ENCODE data around the gene UBTD2.

UBTD2 gene

DNA sequence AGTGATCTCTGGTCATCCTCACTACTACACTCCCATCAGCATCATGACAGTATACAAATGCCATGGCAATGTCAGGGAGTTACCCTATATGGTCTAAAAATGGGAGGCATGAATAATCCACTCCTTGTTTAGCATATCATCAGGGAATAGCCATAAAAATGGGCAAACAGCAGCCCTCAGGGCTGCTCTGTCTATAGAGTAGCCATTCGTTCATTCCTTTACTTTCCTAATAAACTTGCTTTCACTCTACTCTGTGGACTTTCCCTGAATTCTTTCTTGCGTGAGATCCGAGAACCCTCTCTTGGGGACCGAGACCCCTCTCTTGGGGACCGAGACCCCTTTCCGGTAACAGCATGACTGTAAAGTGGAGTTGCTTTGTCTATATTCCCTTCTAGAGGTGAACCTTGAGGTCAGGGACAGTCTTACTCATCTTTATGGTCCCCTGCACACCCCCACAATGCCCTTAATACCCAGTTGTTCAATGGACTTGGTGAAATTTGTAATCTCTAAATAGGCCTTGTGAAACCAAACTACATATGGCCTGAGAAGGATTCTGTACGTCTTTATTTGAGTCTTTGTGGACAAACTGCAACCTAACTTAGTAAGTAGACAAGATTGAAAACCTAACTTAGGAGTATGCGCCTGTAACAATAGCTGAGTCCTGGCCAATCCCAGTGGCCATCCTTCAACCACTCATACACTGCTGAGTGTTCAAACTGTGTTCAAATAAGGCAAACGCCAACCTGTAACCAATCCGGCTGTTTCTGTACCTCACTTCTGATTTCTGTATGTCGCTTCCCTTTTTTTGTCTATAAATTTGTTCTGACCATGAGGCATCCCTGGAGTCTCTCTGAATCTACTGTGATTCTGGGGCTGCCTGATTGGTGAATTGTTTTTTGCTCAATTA is 32.3 kb upstream of the UBTD2 start:
- Histone ChIP-seq H3K4me1 (ENCODE audit: control insufficient read depth in 2 of 2, insufficient read depth in 1 of 2, low read depth in 1 of 2, low read length in 2 of 2) (no peaks in the 10 kb centered on the region), H3K9me3 (replicated peaks in 1 of 2; ENCODE audit: control insufficient read depth in 2 of 2, insufficient read depth in 1 of 2, low read depth in 1 of 2, low read length in 2 of 2) (no peaks in the 10 kb centered on the region), H3K27ac (replicated peaks; ENCODE audit: low read length) (no peak overlapping the region), H2BK15ac (ENCODE audit: low read length) (no peak overlapping the region), H3K18ac (ENCODE audit: low read length) (no peak overlapping the region), H2BK5ac (ENCODE audit: low read length) (no peak overlapping the region), H3K79me1 (ENCODE audit: low read depth, low read length) (peaks cover 2% of the 10 kb centered on the region), H2AFZ (ENCODE audit: low read length) (peak overlapping the region; percentile 53), H3K9ac (ENCODE audit: low read depth, low read length, poor library complexity) (no peak overlapping the region), H3K4me2 (ENCODE audit: insufficient read depth, low read length, poor library complexity, severe bottlenecking) (no peak overlapping the region), H3K4me3 (ENCODE audit: low read length in 2 of 2) (no peak overlapping the region), H3K14ac (ENCODE audit: low read length) (no peak overlapping the region), H3K23ac (ENCODE audit: low read depth, low read length, poor library complexity) (no peak overlapping the region), H3K4ac (ENCODE audit: low read length) (no peak overlapping the region), H3K36me3 (replicated peaks in 1 of 2; ENCODE audit: control insufficient read depth in 2 of 2, insufficient read depth in 2 of 2, low read length in 2 of 2) (no peaks in the 10 kb centered on the region), H2BK120ac (ENCODE audit: low read depth, low read length) (no peak overlapping the region), H2AK5ac (ENCODE audit: low read depth, low read length) (no peak overlapping the region), H4K91ac (ENCODE audit: low read depth, low read length, poor library complexity) (no peak overlapping the region), H4K8ac (ENCODE audit: low read depth, low read length) (no peak overlapping the region), H2BK12ac (ENCODE audit: low read length) (no peak overlapping the region), H3K27me3 (ENCODE audit: control insufficient read depth in 3 of 3, insufficient read depth in 3 of 3, low read depth in 1 of 3, low read length in 3 of 3) (no peaks in the 10 kb centered on the region)
- DNase-seq (ENCODE audit: low spot score), result no peak
- no CpG with 5 or more reads among the region's 11 CpGs for WGBS, 2 donors (ENCODE audit: extremely low coverage in 2 of 2, insufficient read length in 2 of 2, insufficient replicate concordance in 1 of 2)

DNA sequence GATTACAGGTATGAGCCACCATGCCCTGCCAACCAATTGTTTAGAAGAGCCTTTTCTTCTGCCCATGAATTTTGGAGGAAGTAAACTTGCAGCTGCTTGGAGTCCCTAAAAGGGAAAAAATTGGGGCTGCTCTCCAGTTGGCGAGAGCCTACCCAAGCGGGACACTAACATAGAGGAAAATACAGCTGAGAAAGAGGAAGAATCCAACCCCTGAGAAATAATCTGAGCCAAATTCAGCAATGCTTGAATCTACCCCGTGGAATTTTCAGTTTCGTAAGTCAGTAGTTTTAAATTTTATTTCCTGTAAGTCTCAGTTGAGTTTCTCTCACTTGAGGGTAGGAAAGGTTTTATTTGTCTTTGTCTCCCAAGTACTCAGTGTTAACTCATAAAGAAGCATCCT is 30.4 kb upstream of the UBTD2 start:
- no CpG with 5 or more reads among the region's 4 CpGs for whole genome bisulfite sequencing, 2 donors (ENCODE audit: extremely low coverage in 2 of 2, insufficient read length in 2 of 2, insufficient replicate concordance in 1 of 2)
- Histone ChIP-seq H2BK15ac (ENCODE audit: low read length) (no peak overlapping the region), H3K27ac (replicated peaks; ENCODE audit: low read length) (no peak overlapping the region), H2AK5ac (ENCODE audit: low read depth, low read length) (no peak overlapping the region), H4K8ac (ENCODE audit: low read depth, low read length) (no peak overlapping the region), H3K4me1 (ENCODE audit: control insufficient read depth in 2 of 2, insufficient read depth in 1 of 2, low read depth in 1 of 2, low read length in 2 of 2) (no peaks in the 10 kb centered on the region), H3K18ac (ENCODE audit: low read length) (no peak overlapping the region), H3K9me3 (replicated peaks in 1 of 2; ENCODE audit: control insufficient read depth in 2 of 2, insufficient read depth in 1 of 2, low read depth in 1 of 2, low read length in 2 of 2) (no peaks in the 10 kb centered on the region), H3K4ac (ENCODE audit: low read length) (no peak overlapping the region), H3K79me1 (ENCODE audit: low read depth, low read length) (no peaks in the 10 kb centered on the region), H3K9ac (ENCODE audit: low read depth, low read length, poor library complexity) (no peak overlapping the region), H3K23ac (ENCODE audit: low read depth, low read length, poor library complexity) (no peak overlapping the region), H2BK12ac (ENCODE audit: low read length) (no peak overlapping the region), H3K4me2 (ENCODE audit: insufficient read depth, low read length, poor library complexity, severe bottlenecking) (no peak overlapping the region), H3K14ac (ENCODE audit: low read length) (no peak overlapping the region), H2BK5ac (ENCODE audit: low read length) (no peak overlapping the region), H2BK120ac (ENCODE audit: low read depth, low read length) (no peak overlapping the region), H4K91ac (ENCODE audit: low read depth, low read length, poor library complexity) (no peak overlapping the region), H3K36me3 (replicated peaks in 1 of 2; ENCODE audit: control insufficient read depth in 2 of 2, insufficient read depth in 2 of 2, low read length in 2 of 2) (no peaks in the 10 kb centered on the region), H2AFZ (ENCODE audit: low read length) (no peak overlapping the region), H3K27me3 (ENCODE audit: control insufficient read depth in 3 of 3, insufficient read depth in 3 of 3, low read depth in 1 of 3, low read length in 3 of 3) (no peaks in the 10 kb centered on the region), H3K4me3 (ENCODE audit: low read length in 2 of 2) (no peak overlapping the region)
- no peak for DNase-seq (ENCODE audit: low spot score)

DNA sequence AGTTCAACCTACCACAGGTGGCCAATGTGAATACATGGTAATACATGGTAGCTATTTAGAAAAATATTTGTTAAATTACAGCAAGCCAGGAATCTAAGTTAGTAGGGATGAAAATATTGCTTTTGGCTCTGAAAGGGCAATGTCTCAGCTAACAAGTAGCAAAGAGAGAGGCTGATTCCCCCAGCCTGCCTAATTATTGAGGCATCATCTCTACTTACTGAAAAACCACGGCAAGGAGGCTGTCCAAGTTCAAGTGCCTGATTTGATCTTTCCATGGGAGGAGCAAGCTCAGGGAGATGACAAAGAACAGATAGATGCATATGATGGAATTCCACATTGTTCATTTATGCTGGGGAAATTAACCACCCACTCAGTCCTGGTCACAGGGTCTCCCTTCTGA is 28.7 kb upstream of the UBTD2 start:
- Histone ChIP-seq H3K4me2 (ENCODE audit: insufficient read depth, low read length, poor library complexity, severe bottlenecking) (no peak overlapping the region), H2BK120ac (ENCODE audit: low read depth, low read length) (no peak overlapping the region), H3K4me3 (ENCODE audit: low read length in 2 of 2) (no peak overlapping the region), H3K36me3 (replicated peaks in 1 of 2; ENCODE audit: control insufficient read depth in 2 of 2, insufficient read depth in 2 of 2, low read length in 2 of 2) (no peaks in the 10 kb centered on the region), H3K14ac (ENCODE audit: low read length) (no peak overlapping the region), H4K8ac (ENCODE audit: low read depth, low read length) (no peak overlapping the region), H2AFZ (ENCODE audit: low read length) (no peak overlapping the region), H4K91ac (ENCODE audit: low read depth, low read length, poor library complexity) (no peak overlapping the region), H2BK12ac (ENCODE audit: low read length) (no peak overlapping the region), H3K4me1 (ENCODE audit: control insufficient read depth in 2 of 2, insufficient read depth in 1 of 2, low read depth in 1 of 2, low read length in 2 of 2) (no peaks in the 10 kb centered on the region), H3K18ac (ENCODE audit: low read length) (no peak overlapping the region), H3K4ac (ENCODE audit: low read length) (no peak overlapping the region), H3K9ac (ENCODE audit: low read depth, low read length, poor library complexity) (no peak overlapping the region), H2BK5ac (ENCODE audit: low read length) (no peak overlapping the region), H2AK5ac (ENCODE audit: low read depth, low read length) (no peak overlapping the region), H2BK15ac (ENCODE audit: low read length) (no peak overlapping the region), H3K79me1 (ENCODE audit: low read depth, low read length) (no peaks in the 10 kb centered on the region), H3K23ac (ENCODE audit: low read depth, low read length, poor library complexity) (no peak overlapping the region), H3K27ac (replicated peaks; ENCODE audit: low read length) (no peak overlapping the region), H3K9me3 (replicated peaks in 1 of 2; ENCODE audit: control insufficient read depth in 2 of 2, insufficient read depth in 1 of 2, low read depth in 1 of 2, low read length in 2 of 2) (no peaks in the 10 kb centered on the region), H3K27me3 (ENCODE audit: control insufficient read depth in 3 of 3, insufficient read depth in 3 of 3, low read depth in 1 of 3, low read length in 3 of 3) (no peaks in the 10 kb centered on the region)
- DNase-seq (ENCODE audit: low spot score), result no peak
- WGBS, 2 donors (ENCODE audit: extremely low coverage in 2 of 2, insufficient read length in 2 of 2, insufficient replicate concordance in 1 of 2), result no CpG with 5 or more reads among the region's 1 CpG

DNA sequence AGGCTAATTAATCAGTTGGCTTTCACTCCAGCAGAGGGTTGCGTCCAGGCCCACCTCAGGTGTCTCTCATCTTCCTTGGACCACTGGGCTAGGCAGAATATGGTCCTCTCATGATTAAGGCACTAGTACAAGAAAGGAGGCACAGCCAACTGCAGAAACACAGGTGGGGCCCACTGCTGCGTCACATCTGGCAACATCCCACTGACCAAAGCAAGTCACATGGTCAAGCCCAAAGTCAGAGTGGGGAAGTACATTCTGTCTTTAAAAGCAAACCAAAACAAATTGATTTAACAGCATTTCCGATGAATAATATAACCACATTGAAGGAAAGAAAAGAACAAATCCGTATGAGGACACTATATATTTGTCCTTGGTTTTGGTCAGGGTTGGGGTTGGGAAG is 28.0 kb upstream of the UBTD2 start:
- Histone ChIP-seq H3K27me3 (ENCODE audit: control insufficient read depth in 3 of 3, insufficient read depth in 3 of 3, low read depth in 1 of 3, low read length in 3 of 3) (no peaks in the 10 kb centered on the region), H4K91ac (ENCODE audit: low read depth, low read length, poor library complexity) (no peak overlapping the region), H2BK120ac (ENCODE audit: low read depth, low read length) (no peak overlapping the region), H3K4me2 (ENCODE audit: insufficient read depth, low read length, poor library complexity, severe bottlenecking) (no peak overlapping the region), H3K27ac (replicated peaks; ENCODE audit: low read length) (no peak overlapping the region), H3K4ac (ENCODE audit: low read length) (no peak overlapping the region), H2AFZ (ENCODE audit: low read length) (no peak overlapping the region), H2BK12ac (ENCODE audit: low read length) (no peak overlapping the region), H3K4me3 (ENCODE audit: low read length in 2 of 2) (no peak overlapping the region), H3K9me3 (replicated peaks in 1 of 2; ENCODE audit: control insufficient read depth in 2 of 2, insufficient read depth in 1 of 2, low read depth in 1 of 2, low read length in 2 of 2) (no peaks in the 10 kb centered on the region), H3K23ac (ENCODE audit: low read depth, low read length, poor library complexity) (no peak overlapping the region), H3K4me1 (ENCODE audit: control insufficient read depth in 2 of 2, insufficient read depth in 1 of 2, low read depth in 1 of 2, low read length in 2 of 2) (no peaks in the 10 kb centered on the region), H4K8ac (ENCODE audit: low read depth, low read length) (no peak overlapping the region), H3K9ac (ENCODE audit: low read depth, low read length, poor library complexity) (no peak overlapping the region), H3K79me1 (ENCODE audit: low read depth, low read length) (no peaks in the 10 kb centered on the region), H2BK15ac (ENCODE audit: low read length) (no peak overlapping the region), H3K36me3 (replicated peaks in 1 of 2; ENCODE audit: control insufficient read depth in 2 of 2, insufficient read depth in 2 of 2, low read length in 2 of 2) (no peaks in the 10 kb centered on the region), H2AK5ac (ENCODE audit: low read depth, low read length) (no peak overlapping the region), H3K18ac (ENCODE audit: low read length) (no peak overlapping the region), H2BK5ac (ENCODE audit: low read length) (no peak overlapping the region), H3K14ac (ENCODE audit: low read length) (no peak overlapping the region)
- no CpG with 5 or more reads among the region's 4 CpGs for WGBS, 2 donors (ENCODE audit: extremely low coverage in 2 of 2, insufficient read length in 2 of 2, insufficient replicate concordance in 1 of 2)
- DNase-seq (ENCODE audit: low spot score), result no peak
